ENCODE data around the gene AKIRIN2. TPM values are rescaled to one million over a fixed set of nuclear protein-coding genes. Genes with fewer than 3 reads are reported as not detected.
"Not testable (repeated sequence)": the region's sequence is repeated elsewhere in the genome, so short reads cannot be mapped to it uniquely, and the experiment has no call there.

AKIRIN2 gene
- total and polyA plus RNA-seq, 9 of the 15 experiments (the other 6 are each of a cell fraction or from before 2014, with no cell fraction given): 5.8 to 63.9 (median 28.1) TPM

DNA sequence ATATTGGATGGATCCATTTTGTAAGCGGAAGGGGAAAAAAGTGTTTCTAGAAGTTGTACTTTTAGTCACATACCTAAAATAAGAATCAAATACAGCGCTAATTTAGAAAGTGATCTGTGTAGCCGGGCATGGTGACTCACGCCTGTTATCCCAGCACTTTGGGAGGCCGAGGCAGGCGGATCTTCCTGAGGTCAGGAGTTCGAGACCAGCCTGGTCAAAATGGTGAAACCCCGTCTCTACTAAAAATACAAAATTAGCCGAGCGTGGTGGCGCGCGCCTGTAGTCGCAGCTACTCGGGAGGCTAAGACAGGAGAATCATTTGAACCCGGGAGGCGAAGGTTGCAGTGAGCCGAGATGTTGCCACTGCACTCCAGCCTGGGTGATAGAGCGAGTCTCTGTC lies 1.0 kb upstream of the AKIRIN2 start:
- intact Hi-C loops (cut with micrococcal nuclease): loop anchor here (5.0 to 10.0 kb wide), 3 partner anchors 54 to 228 kb away; partner anchors contain the start of gene SLC35A1

More for the DNA sequence above, 1.0 kb upstream of the AKIRIN2 start:
- H3K27ac ChIP-seq (ENCODE audit: extremely low read depth, low read depth, low read length): peak overlapping the region; percentile 84; the same call in 2 of the 3 replicates
- H3K27me3 ChIP-seq (ENCODE audit: control insufficient read depth in 2 of 2, insufficient read depth in 2 of 2, low read length in 2 of 2); CTCF ChIA-PET (ENCODE audit: low intra/inter-chr PET ratio); H3K9me3 ChIP-seq (replicated peaks; ENCODE audit: control insufficient read depth, insufficient read depth, low read depth, low read length); H3K9me1 ChIP-seq (ENCODE audit: control insufficient read depth, insufficient read depth, low read length); ATAC-seq; FAIRE-seq; BruUV-seq (replicated peaks); in situ Hi-C loops (cut with MboI); DNase-seq (ENCODE audit: extremely low read depth in 1 of 4, low spot score in 3 of 4): not testable (repeated sequence)
- peak overlapping the region; percentile 90 for H2AFZ ChIP-seq (ENCODE audit: low read depth, low read length)
- peaks cover 24% of the 10 kb centered on the region for H3K36me3 ChIP-seq (ENCODE audit: control insufficient read depth, insufficient read depth, low read length)
- peak overlapping the region in 1 of 2 experiments; percentile 77; a peak in 2 of 4 replicates for H3K9ac ChIP-seq (ENCODE audit: insufficient read depth in 1 of 2, low read depth in 2 of 2, low read length in 2 of 2)
- 72% methylated on average over 18 of the region's 19 CpGs for WGBS (ENCODE audit: insufficient coverage, low coverage, missing lambda C conversion rate)
- H3K79me2 ChIP-seq (ENCODE audit: control insufficient read depth, insufficient read depth, low read length): peaks cover 41% of the 10 kb centered on the region
- POLR2A ChIA-PET: interaction anchor here (0.7 to 7.8 kb wide), 6 partner anchors 12 to 1756 kb away, joined by 3 to 77 read pairs (median 4); no protein-coding TSS in a partner anchor
- H3K4me2 ChIP-seq (ENCODE audit: insufficient read depth, low read length): peak overlapping the region; percentile 93
- H3K4me1 ChIP-seq (replicated peaks in 1 of 2; ENCODE audit: control insufficient read depth in 2 of 2, insufficient read depth in 2 of 2, low read length in 2 of 2): peaks cover 8 to 15% of the 10 kb centered on the region in 2 experiments
- TF ChIP-seq ADNP (tag; IDR thresholded peaks at IDR 0.05) (peak; percentile 81), GATAD2B (IDR thresholded peaks at IDR 0.05; ENCODE audit: borderline replicate concordance) (0 out of 2 replicates have a peak, but pooled peaks have one; percentile 46), PRDM10 (IDR thresholded peaks at IDR 0.05; ENCODE audit: partially characterized antibody) (peak; percentile 93), MBD1 (CRISPR knock-in tag; IDR thresholded peaks at IDR 0.05) (peak; percentile 45; the same call in 1 of the 2 replicates), BCOR (IDR thresholded peaks at IDR 0.05) (peak; percentile 81)
- TF ChIP-seq, protein P1, sequence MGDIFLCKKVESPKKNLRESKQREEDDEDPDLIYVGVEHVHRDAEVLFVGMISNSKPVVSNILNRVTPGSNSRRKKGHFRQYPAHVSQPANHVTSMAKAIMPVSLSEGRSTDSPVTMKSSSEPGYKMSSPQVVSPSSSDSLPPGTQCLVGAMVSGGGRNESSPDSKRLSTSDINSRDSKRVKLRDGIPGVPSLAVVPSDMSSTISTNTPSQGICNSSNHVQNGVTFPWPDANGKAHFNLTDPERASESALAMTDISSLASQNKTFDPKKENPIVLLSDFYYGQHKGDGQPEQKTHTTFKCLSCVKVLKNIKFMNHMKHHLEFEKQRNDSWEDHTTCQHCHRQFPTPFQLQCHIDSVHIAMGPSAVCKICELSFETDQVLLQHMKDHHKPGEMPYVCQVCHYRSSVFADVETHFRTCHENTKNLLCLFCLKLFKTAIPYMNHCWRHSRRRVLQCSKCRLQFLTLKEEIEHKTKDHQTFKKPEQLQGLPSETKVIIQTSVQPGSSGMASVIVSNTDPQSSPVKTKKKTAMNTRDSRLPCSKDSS (IDR thresholded peaks at IDR 0.05; ENCODE audit: low read depth, partially characterized antibody): peak; percentile 2
- TF ChIP-seq, protein P2, sequence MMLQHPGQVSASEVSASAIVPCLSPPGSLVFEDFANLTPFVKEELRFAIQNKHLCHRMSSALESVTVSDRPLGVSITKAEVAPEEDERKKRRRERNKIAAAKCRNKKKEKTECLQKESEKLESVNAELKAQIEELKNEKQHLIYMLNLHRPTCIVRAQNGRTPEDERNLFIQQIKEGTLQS (IDR thresholded peaks at IDR 0.05): 0 out of 2 replicates have a peak, but pooled peaks have one; percentile 23
- TF ChIP-seq, protein P2 (CRISPR knock-in tag; conservative IDR thresholded peaks at IDR 0.05): not testable (repeated sequence)
- peak overlapping the region; percentile 96 for H3K4me3 ChIP-seq
- peaks cover 30% of the 10 kb centered on the region for H4K20me1 ChIP-seq (replicated peaks; ENCODE audit: control insufficient read depth, insufficient read depth, low read length)
